ENCODE data around the gene KDM2B. TPM values are rescaled to one million over a fixed set of nuclear protein-coding genes. Genes with fewer than 3 reads are reported as not detected.

Gene KDM2B
- total RNA-seq, 1 donor from 2014 or later, result 51.7 TPM

Small RNAs within 50 kb of the gene (microRNA-seq; reads per million reads assigned to microRNA genes)
- gene MIR7107, result not detected

Other genes starting within 250 kb of the KDM2B start
- gene ANAPC5, start 228.6 kb downstream of the KDM2B start, total RNA-seq (ENCODE audit: low replicate concordance), result 98.3 and 101 TPM in 2 replicates
- gene RNF34, start 180.9 kb downstream of the KDM2B start, total RNA-seq (ENCODE audit: low replicate concordance), result 44.3 and 47.8 TPM in 2 replicates
- gene ORAI1, start 45.5 kb upstream of the KDM2B start, total RNA-seq (ENCODE audit: low replicate concordance), result 10.5 and 12.9 TPM in 2 replicates
- 0.80 and 0.83 TPM in 2 replicates for gene MORN3, start 88.6 kb upstream of the KDM2B start, total RNA-seq (ENCODE audit: low replicate concordance)
- 11.3 and 14.0 TPM in 2 replicates for gene TMEM120B, start 131.7 kb upstream of the KDM2B start, total RNA-seq (ENCODE audit: low replicate concordance)
- gene RHOF, start 212.7 kb upstream of the KDM2B start, total RNA-seq (ENCODE audit: low replicate concordance), result 24.9 and 26.0 TPM in 2 replicates
- 28.4 and 34.2 TPM in 2 replicates for gene SETD1B, start 223.0 kb upstream of the KDM2B start, total RNA-seq (ENCODE audit: low replicate concordance)

Data from type B pancreatic cell (in vitro differentiated cells).